Endodermal cell (in vitro differentiated cells): Measurements from ENCODE around the gene NR2F2. TPM values are rescaled to one million over a fixed set of nuclear protein-coding genes. Genes with fewer than 3 reads are reported as not detected.
A peak's percentile ranks its signal among the peaks of the same experiment; 100 is the strongest.

ENCODE experiments used
- DNase-seq: peaks from one replicate; pipeline ENCODE4 v3.0.0-alpha.2; 2017
- H3K27ac ChIP-seq: 2 replicates; pipeline ENCODE4 v1.5.1; 2013; ENCODE audit warnings: mild to moderate bottlenecking, low read depth, low read length, moderate library complexity
- H3K27me3 ChIP-seq: 2 replicates; pipeline ENCODE4 v1.6.1; 2013; ENCODE audit warnings: mild to moderate bottlenecking, low read length, moderate library complexity; ENCODE audit not compliant: insufficient read depth, control insufficient read depth, poor library complexity, severe bottlenecking
- H3K36me3 ChIP-seq: 2 replicates; pipeline ENCODE4 v1.7.0; 2013; ENCODE audit warnings: mild to moderate bottlenecking, low read length, moderate library complexity; ENCODE audit not compliant: control insufficient read depth, insufficient read depth
- H3K4me1 ChIP-seq: one replicate; pipeline ENCODE4 v1.7.0; 2013; ENCODE audit warnings: low read length; ENCODE audit not compliant: control insufficient read depth, insufficient read depth
- H3K4me3 ChIP-seq: 2 replicates; pipeline ENCODE4 v1.5.1; 2013; ENCODE audit warnings: mild to moderate bottlenecking, low read length, moderate library complexity
- H3K9ac ChIP-seq: 2 replicates; pipeline ENCODE4 v1.6.1; 2013; ENCODE audit warnings: mild to moderate bottlenecking, low read length, moderate library complexity; ENCODE audit not compliant: poor library complexity, severe bottlenecking; ENCODE audit errors: extremely low read depth
- H3K9me3 ChIP-seq: 2 replicates; pipeline ENCODE4 v1.6.1; 2013; ENCODE audit warnings: mild to moderate bottlenecking, low read length, moderate library complexity; ENCODE audit not compliant: control insufficient read depth
- H3K27ac Mint-ChIP-seq: 2 replicates; pipeline ENCODE4 v1.8.0; 2020; ENCODE audit warnings: mixed read lengths
- H3K27me3 Mint-ChIP-seq: 2 replicates; pipeline ENCODE4 v1.8.0; 2021; ENCODE audit warnings: mild to moderate bottlenecking, mixed read lengths; ENCODE audit not compliant: insufficient read depth
- H3K36me3 Mint-ChIP-seq: 2 replicates; pipeline ENCODE4 v1.8.0; 2020; ENCODE audit warnings: low read depth, mixed read lengths
- H3K4me1 Mint-ChIP-seq: 2 replicates; pipeline ENCODE4 v1.8.0; 2020; ENCODE audit warnings: mixed read lengths
- H3K4me3 Mint-ChIP-seq: 2 replicates; pipeline ENCODE4 v1.8.0; 2020; ENCODE audit warnings: mild to moderate bottlenecking, moderate library complexity, mixed read lengths
- H3K9me3 Mint-ChIP-seq: 2 replicates; pipeline ENCODE4 v1.8.0; 2020; ENCODE audit warnings: mild to moderate bottlenecking, mixed read lengths
- WGBS, 2 experiments: methylation state at CpG; one replicate each; pipeline versions ENCODE4 v1.1.5 to v1.1.7; 2013; ENCODE audit warnings: missing lambda C conversion rate in 2 of 2, mixed read lengths in 1 of 2; ENCODE audit not compliant: insufficient coverage in 1 of 2, insufficient read length in 1 of 2; 5-methylcytosine and 5-hydroxymethylcytosine counted together
- total RNA-seq, 2 donors: library from RNA; stranded (reverse); fragmentation: NEBNext Ultra II Directional in 1 of 2; extraction: Animal tissue kit (Norgen Biotek cat#: 25700) in 1 of 2; gene quantifications; 2 replicates in 1 of 2; 3 replicates in 1 of 2; pipeline ENCODE4 v1.2.1, GENCODE V29; 2021
- TF ChIP-seq, protein P1 (sequence below): fragments of 200-600 bp; sonication (generic); conservative IDR thresholded peaks from 2 replicates; pipeline ENCODE4 v1.5.0; 2021; ENCODE audit warnings: antibody characterized with exemption, mild to moderate bottlenecking

The NR2F2 gene
- total RNA-seq, 2 donors from 2014 or later: 0.73 to 3.3 TPM

DNA sequence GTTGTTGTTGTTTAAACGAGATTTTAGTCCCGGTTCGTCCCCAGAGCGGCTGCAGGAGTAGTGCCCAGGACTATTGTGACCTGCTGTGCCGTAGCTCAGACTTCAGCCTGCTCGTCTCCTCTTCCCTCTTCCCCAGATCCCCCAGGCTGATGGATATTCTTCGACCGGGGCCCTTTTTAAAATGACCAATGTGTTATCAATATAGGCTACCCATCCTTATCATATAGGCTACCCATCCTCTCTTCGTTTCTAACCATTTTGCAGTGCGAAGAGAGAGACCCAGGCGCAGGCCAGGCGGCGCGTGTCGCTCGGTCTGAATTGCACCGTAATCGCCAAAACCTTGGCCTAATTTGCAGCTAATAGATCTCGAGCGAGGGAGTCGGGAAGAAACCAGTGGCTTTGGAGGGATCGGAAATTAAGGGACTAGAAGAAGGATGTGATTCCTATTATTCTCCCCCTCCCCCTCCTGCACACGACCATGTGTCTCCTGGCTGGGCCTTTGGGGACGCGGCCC lies 23.0 kb downstream of the NR2F2 start:
- Histone ChIP-seq H3K9ac (no peak overlapping the region), H3K4me1 (no peaks in the 10 kb centered on the region), H3K27ac (no peak overlapping the region), H3K4me3 (peak overlapping the region; percentile 72), H3K36me3 (no peaks in the 10 kb centered on the region), H3K27me3 (peaks cover 100% of the 10 kb centered on the region), H3K9me3 (no peaks in the 10 kb centered on the region)
- Mint-ChIP-seq H3K27me3 (peaks cover 56% of the 10 kb centered on the region), H3K9me3 (no peaks in the 10 kb centered on the region), H3K27ac (no peak overlapping the region), H3K4me3 (no peak overlapping the region), H3K4me1 (peaks cover 13% of the 10 kb centered on the region), H3K36me3 (no peaks in the 10 kb centered on the region)
- TF ChIP-seq, protein P1, sequence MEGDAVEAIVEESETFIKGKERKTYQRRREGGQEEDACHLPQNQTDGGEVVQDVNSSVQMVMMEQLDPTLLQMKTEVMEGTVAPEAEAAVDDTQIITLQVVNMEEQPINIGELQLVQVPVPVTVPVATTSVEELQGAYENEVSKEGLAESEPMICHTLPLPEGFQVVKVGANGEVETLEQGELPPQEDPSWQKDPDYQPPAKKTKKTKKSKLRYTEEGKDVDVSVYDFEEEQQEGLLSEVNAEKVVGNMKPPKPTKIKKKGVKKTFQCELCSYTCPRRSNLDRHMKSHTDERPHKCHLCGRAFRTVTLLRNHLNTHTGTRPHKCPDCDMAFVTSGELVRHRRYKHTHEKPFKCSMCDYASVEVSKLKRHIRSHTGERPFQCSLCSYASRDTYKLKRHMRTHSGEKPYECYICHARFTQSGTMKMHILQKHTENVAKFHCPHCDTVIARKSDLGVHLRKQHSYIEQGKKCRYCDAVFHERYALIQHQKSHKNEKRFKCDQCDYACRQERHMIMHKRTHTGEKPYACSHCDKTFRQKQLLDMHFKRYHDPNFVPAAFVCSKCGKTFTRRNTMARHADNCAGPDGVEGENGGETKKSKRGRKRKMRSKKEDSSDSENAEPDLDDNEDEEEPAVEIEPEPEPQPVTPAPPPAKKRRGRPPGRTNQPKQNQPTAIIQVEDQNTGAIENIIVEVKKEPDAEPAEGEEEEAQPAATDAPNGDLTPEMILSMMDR: no peak
- no peak for DNase-seq
- WGBS, 2 experiments: 9 to 12% methylated on average over 21 to 25 of the region's 25 CpGs

DNA sequence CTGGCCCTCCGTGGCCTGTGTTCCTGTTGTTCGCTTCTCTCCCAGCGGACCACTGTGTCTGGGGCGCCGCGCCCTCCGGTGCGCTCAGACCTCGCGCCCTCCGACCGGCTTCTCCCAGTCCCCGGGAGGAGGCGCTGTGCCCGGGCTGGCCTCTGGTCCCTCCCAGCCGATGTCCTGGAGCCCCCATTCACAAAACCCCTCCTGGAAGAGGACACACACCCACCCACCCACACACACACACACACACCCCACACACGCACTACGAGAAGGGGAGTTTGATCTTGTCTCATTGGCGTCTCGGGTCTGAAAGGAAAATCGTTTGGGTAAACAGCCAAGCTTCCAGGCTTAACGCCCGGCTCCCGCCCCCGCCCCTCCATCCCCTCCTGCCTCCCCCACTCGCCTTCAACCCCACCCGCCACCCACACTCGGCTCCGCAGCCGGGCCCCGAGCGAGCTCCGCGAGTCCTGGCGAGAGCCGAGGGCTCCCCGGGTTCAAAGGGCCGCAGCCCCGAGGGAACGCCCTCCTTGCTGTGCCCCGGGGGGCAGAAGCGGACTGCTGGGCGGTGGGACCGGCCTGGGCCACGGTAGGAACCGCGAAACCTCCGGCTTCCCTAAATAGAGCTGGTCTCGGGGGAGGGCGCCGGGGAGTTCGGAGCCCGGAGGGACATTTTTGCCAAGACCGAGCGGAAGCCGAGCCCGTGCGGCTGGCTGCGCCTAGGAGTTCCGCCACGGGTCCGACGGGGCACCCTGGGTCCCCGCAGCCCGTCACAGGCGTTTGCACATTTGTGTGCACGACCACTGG lies 23.6 kb downstream of the NR2F2 start:
- Mint-ChIP-seq H3K9me3 (no peaks in the 10 kb centered on the region), H3K4me3 (no peak overlapping the region), H3K27me3 (peaks cover 50% of the 10 kb centered on the region), H3K4me1 (peaks cover 10% of the 10 kb centered on the region), H3K27ac (no peak overlapping the region), H3K36me3 (no peaks in the 10 kb centered on the region)
- no peaks in the 10 kb centered on the region for H3K4me1 ChIP-seq
- no peak overlapping the region for H3K9ac ChIP-seq
- H3K4me3 ChIP-seq: peak overlapping the region; percentile 72
- TF ChIP-seq, protein P1: peak; percentile 81
- 0 to 1% methylated on average over 6 to 62 of the region's 67 CpGs for WGBS, 2 experiments
- no peaks in the 10 kb centered on the region for H3K36me3 ChIP-seq
- H3K9me3 ChIP-seq: no peaks in the 10 kb centered on the region
- peak; percentile 85 for DNase-seq
- peaks cover 100% of the 10 kb centered on the region for H3K27me3 ChIP-seq
- no peak overlapping the region for H3K27ac ChIP-seq

DNA sequence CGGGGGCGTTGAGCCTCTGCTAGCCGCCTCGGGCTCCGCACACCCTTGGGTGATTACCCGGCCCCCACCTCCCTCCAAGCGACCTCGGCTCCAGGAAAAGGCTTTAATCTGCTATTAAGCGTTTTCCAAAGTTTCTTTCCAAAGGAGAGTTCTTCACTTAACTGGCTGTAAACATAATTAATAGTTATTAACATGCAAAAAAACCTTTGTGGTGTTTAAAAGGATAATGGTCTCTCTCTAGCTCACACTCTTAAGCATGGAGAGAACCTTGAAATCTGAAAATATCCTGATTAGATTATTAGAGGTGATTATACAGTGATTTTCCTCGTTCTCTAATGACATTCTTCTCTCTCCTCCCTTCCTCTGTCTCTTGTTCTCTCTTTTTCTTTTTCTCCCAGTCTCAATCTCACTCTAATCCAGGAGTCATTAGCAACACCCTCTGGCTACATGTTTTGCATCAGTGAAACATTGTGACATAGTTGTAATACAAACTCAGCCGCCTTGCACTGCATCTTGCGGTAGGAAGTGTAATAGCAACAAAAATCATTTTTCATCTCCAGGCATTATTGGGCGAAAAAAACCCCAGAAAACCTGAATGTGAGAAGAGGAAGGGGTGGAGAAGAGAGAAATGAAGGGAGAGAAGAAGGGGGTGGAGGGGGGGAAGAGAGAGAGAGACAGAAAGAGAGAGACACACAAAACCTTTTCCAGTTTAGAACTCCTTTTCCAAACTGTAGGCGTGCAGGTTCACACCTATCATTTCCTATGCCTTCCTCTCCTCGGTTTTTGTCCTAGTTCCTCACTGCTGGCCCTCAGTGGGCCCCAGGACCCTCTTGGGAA lies 24.4 kb downstream of the NR2F2 start:
- Histone ChIP-seq H3K36me3 (no peaks in the 10 kb centered on the region), H3K4me1 (peaks cover 5% of the 10 kb centered on the region), H3K9ac (no peak overlapping the region), H3K4me3 (peak overlapping the region; percentile 72), H3K9me3 (no peaks in the 10 kb centered on the region), H3K27ac (no peak overlapping the region), H3K27me3 (peaks cover 100% of the 10 kb centered on the region)
- no peak overlapping the region for H3K27ac Mint-ChIP-seq
- no peak overlapping the region for H3K4me3 Mint-ChIP-seq
- peaks cover 14% of the 10 kb centered on the region for H3K4me1 Mint-ChIP-seq
- no peak for DNase-seq
- no peaks in the 10 kb centered on the region for H3K36me3 Mint-ChIP-seq
- no peaks in the 10 kb centered on the region for H3K9me3 Mint-ChIP-seq
- WGBS, 2 experiments: 5 to 13% methylated on average over 3 to 15 of the region's 15 CpGs
- TF ChIP-seq, protein P1: no peak
- peaks cover 42% of the 10 kb centered on the region for H3K27me3 Mint-ChIP-seq
